A673 (cell line): ENCODE results near the gene ASTN2.

Experiments
- CTCF ChIP-seq: fragments of 300-800, 200-600 bp; sonication (generic); conservative IDR thresholded peaks from 2 replicates; pipeline ENCODE4 v1.5.1; 2017; ENCODE audit warnings: low read depth, mild to moderate bottlenecking, antibody characterized with exemption, low read length, moderate library complexity, mixed read lengths
- EZH2 ChIP-seq: fragments of 200-600 bp; sonication (generic); IDR thresholded peaks from 2 replicates; pipeline ENCODE4 v1.6.1; 2017; ENCODE audit warnings: borderline replicate concordance, low read depth, mild to moderate bottlenecking, mixed read lengths, antibody characterized with exemption, low read length; ENCODE audit not compliant: poor library complexity, severe bottlenecking

GRCh38 chr9:117313989-117314388, 100.9 kb downstream of the ASTN2 start:
- TF ChIP-seq CTCF (no peak), EZH2 (no peak)
